SU-DHL-6 (cell line): ENCODE measurements around the gene HBB.

Experiments
- CTCF ChIP-seq: fragments of 200-600 bp; sonication (generic); IDR thresholded peaks from one replicate; pipeline ENCODE4 v1.5.1; 2017; ENCODE audit warnings: antibody characterized with exemption, mild to moderate bottlenecking, low read length, moderate library complexity; ENCODE audit not compliant: insufficient read depth, poor library complexity, severe bottlenecking
- EZH2phosphoT487 ChIP-seq: fragments of 200-600 bp; sonication (generic), shearing (Covaris generic); conservative IDR thresholded peaks from 2 replicates; pipeline ENCODE4 v1.6.1; 2018; ENCODE audit warnings: mild to moderate bottlenecking, antibody characterized with exemption, low read length, moderate library complexity, mixed read lengths

- no peak for TF ChIP-seq CTCF
- no peak for TF ChIP-seq EZH2phosphoT487
These were observed 15.3 kb upstream of the HBB start for GRCh38 chr11:5242208-5242607.
